Measurements from ENCODE around the gene CALB2.
A peak's percentile ranks its signal among the peaks of the same experiment; 100 is the strongest.

The CALB2 gene

DNA sequence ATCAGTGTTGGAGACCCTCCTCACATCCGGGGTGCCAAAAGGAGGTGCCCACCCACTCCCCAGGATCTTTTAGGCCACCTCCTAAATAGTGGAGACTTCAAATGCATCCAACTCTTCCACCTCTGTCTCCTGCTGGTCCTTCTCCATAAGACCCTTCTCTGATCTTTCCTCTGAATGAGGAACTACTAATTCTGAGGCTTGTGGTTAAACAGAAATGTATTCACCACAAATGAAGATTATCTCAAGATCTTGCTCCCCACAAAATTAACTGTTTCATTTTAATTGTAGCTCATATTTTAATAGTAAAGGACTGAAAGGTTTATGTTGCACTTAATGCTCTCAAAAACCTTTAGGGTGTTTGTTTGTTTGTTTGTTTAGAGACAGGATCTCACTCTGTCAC, 49.2 kb downstream of the CALB2 start:
- H3K4me3 ChIP-seq (ENCODE audit: low read depth, low read length): no peak overlapping the region
- in situ Hi-C loops (cut with HindIII; ENCODE audit: low sequenced_read_pairs): no loop called here
- no peak for DNase-seq (ENCODE audit: low read depth, low spot score)
- TF ChIP-seq, protein P1, sequence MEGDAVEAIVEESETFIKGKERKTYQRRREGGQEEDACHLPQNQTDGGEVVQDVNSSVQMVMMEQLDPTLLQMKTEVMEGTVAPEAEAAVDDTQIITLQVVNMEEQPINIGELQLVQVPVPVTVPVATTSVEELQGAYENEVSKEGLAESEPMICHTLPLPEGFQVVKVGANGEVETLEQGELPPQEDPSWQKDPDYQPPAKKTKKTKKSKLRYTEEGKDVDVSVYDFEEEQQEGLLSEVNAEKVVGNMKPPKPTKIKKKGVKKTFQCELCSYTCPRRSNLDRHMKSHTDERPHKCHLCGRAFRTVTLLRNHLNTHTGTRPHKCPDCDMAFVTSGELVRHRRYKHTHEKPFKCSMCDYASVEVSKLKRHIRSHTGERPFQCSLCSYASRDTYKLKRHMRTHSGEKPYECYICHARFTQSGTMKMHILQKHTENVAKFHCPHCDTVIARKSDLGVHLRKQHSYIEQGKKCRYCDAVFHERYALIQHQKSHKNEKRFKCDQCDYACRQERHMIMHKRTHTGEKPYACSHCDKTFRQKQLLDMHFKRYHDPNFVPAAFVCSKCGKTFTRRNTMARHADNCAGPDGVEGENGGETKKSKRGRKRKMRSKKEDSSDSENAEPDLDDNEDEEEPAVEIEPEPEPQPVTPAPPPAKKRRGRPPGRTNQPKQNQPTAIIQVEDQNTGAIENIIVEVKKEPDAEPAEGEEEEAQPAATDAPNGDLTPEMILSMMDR (IDR thresholded peaks at IDR 0.05; ENCODE audit: low read depth, low read length): no peak

DNA sequence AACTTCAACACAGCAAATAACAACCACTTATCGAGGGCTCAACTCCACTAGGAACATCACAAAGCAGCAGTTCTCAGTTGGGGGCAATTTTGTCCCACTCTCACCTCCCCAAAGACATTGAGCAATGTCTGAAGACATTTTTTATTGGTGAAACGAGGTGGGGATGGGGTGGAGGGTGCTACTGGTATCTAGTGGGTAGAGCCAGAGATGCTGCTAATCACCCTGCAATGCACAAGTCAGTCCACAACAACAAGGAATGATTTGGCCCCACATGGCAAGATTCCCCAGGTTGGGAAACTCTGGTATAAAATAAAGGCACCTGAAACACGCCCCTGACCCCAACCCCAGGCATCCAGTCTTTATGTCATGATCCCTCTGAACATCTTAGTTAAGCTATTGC, 50.0 kb downstream of the CALB2 start:
- TF ChIP-seq, protein P1 (IDR thresholded peaks at IDR 0.05; ENCODE audit: low read depth, low read length): no peak
- in situ Hi-C loops (cut with HindIII; ENCODE audit: low sequenced_read_pairs): no loop called here
- no peak overlapping the region for H3K4me3 ChIP-seq (ENCODE audit: low read depth, low read length)
- DNase-seq (ENCODE audit: low read depth, low spot score): no peak

DNA sequence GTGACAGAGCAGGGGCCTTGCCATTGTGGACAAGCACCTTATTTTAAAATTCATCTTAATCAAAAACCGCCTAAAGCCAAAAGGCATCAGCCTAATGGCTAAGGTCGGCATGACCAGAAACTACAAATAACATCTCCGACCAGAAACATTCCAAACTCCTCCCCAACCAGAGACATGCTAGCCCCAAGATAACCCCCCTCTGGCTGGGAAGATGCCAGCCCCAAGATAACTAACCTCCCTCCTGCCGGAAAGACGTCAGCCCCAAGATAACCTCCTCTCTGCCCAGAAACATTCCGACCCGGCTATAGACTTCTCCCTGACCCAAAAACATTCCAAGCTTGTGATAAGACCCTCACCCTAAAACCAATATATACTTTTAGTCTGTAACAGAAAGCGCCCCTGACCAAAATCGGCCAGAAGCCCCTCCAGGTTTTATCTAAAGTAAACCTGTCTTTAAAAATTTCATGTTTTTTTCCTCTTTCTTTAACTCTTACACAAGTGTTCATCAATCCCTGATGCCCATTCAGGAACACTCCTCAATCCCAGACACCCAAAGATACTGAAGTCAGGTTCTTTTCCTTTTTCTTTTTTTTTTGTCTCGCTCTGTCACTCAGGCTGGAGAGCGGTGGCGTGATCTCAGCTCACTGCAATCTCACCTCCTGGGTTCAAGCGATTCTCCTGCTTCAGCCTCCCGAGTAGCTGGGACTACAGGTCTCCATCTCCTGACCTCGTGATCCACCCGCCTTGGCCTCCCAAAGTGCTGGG, 50.7 kb downstream of the CALB2 start:
- no peak overlapping the region for H3K4me3 ChIP-seq (ENCODE audit: low read depth, low read length)
- no peak for DNase-seq (ENCODE audit: low read depth, low spot score)
- TF ChIP-seq, protein P1 (IDR thresholded peaks at IDR 0.05; ENCODE audit: low read depth, low read length): no peak
- in situ Hi-C loops (cut with HindIII; ENCODE audit: low sequenced_read_pairs): no loop called here

DNA sequence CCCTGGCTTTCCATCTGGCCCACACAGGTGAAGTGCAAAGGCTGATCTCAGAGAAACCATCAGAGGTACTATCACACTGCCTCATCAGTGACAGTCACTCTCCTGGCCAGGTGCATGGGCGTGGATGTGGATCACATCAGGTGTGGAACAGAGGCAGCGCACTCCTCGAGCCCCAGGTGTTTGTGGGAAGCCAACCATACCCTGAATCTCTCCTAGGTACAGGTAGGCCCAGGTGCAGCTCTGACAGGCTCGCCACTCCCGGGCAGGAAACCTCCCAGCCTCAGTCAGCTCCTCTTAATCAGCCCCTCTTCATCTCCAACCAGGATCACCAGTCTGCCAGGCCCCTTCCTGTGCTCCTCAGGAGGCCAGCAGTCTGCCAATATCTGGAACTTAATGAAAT, 51.6 kb downstream of the CALB2 start:
- no peak overlapping the region for H3K4me3 ChIP-seq (ENCODE audit: low read depth, low read length)
- in situ Hi-C loops (cut with HindIII; ENCODE audit: low sequenced_read_pairs): no loop called here
- TF ChIP-seq, protein P1 (IDR thresholded peaks at IDR 0.05; ENCODE audit: low read depth, low read length): no peak
- no peak for DNase-seq (ENCODE audit: low read depth, low spot score)

DNA sequence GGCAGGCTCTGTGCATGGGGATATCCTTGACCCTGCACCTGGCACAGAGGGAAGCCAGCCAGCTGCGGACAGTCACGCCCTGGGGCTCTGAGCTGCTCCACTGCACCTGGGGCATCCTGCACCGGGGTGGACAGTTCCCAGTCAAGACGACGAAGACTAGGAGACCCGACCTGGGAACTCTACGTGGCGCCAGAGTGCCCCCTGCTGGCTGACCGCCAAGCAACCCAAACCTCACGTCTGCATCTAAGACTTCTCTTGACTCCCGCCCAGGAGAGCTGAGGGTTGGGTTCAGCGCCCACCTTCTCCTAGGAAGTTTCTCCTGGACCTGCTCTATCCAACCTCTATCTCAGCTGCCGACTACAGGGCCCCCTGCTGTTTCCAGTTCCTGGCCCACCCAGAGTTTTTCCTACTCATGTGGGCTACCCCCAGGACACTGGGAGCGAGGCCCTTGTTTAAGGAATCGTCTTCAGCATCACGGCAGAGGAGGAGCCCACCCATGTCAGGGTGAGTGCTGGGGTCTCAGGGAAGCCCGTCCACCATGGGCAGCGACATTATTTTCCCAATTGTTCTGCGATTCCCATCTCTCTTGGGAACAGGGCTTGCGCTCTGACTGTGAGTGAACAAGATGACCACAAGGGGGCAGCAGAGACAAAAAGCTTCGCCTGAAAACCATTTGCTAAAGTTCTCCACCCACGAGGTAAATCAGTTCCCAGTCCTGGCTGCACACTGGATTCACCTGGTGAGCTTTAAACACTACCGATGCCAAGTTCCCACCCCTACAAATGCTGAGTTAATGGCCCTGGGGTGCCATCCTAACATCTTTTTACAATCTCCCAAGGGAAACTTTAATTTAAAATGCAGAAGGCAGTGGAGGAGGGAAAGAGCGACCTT, 54.0 kb downstream of the CALB2 start:
- in situ Hi-C loops (cut with HindIII; ENCODE audit: low sequenced_read_pairs): no loop called here
- DNase-seq (ENCODE audit: low read depth, low spot score): peak; percentile 64
- H3K4me3 ChIP-seq (ENCODE audit: low read depth, low read length): no peak overlapping the region
- TF ChIP-seq, protein P1 (IDR thresholded peaks at IDR 0.05; ENCODE audit: low read depth, low read length): peak; percentile 87

DNA sequence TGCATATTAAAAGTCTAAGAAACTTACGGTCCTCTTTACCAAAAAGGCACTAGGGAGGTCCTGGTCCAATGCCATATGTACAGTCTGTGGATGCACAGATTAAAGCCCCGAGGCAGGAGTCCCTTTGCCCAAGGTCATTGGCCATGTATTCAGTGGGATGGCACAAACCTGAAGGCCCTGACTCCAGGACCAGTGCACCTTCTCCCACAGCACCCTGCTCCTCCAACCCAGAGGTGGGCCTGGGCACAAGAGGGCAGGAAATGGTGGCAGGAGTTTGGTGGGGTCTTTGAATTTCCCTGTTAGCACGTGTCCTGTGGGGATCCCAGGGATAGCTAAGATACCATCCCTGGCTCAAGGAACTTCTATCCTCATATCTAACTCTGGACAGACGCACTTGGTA, 54.8 kb downstream of the CALB2 start:
- in situ Hi-C loops (cut with HindIII; ENCODE audit: low sequenced_read_pairs): no loop called here
- TF ChIP-seq, protein P1 (IDR thresholded peaks at IDR 0.05; ENCODE audit: low read depth, low read length): no peak
- H3K4me3 ChIP-seq (ENCODE audit: low read depth, low read length): no peak overlapping the region
- DNase-seq (ENCODE audit: low read depth, low spot score): no peak
